ENCODE data around the gene SCGB3A1.

Gene SCGB3A1

GRCh38 chr5:180591311-180591887 lies at the start of gene SCGB3A1:
Gene SCGB3A1, minus strand, starts transcription at chr5:180591499. Its CDS starts 37 bp downstream, at chr5:180591462.
- DNase-seq = no peak

DNA sequence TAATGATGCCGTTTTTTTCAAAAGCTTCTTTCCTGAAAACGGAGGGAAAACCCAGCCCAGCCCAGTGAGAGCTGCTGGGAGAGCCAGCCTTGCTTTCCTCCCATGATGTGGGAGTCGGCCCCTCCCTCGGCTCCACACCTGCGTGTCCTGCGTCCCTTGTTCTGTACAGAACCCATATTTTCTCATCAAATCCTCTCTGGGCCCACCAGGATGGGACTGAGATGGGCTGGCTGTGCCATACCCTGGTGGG lies 49.2 kb upstream of the SCGB3A1 start:
- no peak for DNase-seq

- DNase-seq = no peak
These were observed 48.7 kb upstream of the SCGB3A1 start for GRCh38 chr5:180639741-180640610.

DNA sequence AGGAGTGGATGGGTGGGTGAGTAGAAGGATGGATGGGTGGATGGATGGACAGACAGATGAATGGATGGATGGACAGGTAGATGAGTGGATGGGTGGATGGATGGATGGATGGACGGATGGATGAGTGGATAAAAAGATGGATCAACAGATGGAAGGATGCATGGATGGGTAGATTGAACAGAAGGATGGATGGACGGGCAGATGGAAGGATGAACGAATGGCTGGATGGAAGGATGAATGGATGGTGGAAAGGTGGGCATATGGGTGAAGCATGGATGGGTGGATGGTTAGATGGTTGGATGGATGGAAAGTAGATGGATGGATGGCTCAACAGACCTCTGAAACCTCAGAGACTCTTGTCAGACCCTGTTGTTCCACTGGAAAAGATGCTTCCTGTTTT lies 48.0 kb upstream of the SCGB3A1 start:
- DNase-seq = no peak

GRCh38 chr5:180637962-180638680 lies 46.8 kb upstream of the SCGB3A1 start:
- no peak for DNase-seq

DNA sequence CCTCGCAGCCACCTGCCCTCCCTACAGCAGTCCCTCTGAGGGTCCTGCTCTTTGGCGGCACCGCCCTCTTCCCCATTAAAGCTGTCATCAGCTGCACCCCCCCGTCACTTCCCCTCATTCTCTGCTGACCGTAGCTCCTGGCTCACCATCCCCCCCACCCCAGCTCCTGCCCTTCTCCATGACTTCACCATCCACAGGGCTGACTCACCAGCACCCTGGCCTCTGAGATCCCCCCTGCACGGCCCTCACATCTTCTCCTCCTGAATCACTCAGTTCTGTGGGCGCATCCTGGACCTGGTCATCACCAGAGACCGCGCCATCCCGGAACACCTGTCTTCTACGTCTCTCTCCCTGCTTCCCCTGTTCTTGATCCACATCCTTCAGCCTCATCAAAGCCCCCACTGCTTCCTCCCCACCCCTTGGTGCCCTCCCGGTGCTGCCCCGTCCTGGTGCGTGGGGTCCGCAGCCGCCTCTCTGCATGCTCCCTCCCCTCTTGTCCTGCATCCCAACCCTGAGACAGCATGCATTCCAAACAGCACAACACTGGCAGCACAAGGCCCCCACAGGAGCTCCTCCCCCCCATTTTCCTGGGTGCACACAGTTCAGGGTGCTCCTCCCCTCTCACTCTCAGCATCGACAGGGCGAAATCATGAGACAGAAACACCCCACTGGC lies 45.2 kb upstream of the SCGB3A1 start:
- no peak for DNase-seq

DNA sequence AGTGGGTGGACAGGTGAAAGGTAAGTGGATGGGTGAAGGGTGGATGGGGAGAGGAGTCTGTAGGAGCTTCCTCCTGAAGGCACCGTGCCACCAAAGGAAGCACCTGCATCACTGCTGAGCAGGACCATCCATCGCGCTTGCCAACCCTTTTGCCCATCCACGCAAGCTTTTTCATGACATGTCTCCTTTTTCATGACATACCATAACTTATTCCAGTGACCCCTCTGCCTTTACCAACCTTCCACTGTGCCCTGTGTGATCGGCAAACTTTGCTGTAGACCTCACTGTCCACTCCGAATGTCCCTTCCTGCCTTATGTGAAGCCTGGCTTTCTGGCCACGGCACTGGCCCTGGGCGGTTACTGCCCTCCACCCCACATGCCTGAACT lies 44.7 kb upstream of the SCGB3A1 start:
- DNase-seq = no peak

DNA sequence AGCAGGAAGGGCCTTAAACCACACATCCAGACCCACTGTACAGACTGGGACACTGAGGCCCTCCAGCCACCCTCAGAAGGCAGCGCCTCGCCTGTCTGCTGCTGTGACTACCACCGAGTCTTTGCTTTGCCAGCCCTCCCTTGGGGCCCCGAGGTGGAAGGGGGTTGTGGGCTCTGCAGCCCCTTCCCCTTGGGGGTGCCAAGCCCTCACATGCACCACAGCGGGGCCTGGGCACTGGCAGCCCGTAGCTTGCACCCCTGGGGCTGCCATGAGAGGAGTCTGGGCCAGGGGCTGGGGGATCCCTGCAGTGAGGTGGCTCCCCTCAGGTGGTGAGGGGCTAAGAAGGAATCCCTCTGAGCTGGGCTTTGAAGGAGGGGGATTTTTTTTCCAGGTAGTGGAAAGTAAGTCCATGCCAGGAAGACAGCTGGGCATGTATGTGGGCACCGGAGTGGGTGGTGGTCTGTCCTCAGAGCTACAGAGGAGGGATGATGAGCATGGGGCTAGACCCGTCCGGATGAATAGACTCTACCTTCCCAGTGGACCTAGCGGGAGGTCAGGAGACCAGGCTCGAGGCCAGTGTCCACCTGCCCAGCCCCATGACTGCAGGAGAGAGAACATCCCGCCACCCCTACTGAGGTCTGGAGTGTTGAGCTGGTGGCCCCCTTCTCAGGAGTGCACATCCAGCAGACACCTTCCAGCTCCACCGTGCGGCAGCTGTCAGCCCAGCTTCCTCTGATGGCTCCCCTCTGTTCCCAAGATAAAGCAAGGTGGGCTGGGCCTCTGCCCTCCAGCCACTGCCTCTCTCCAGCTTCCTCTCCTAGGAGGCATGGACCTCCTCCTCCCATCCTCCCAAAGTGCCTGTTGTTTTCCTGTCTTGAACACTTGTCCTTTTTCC lies 42.2 kb upstream of the SCGB3A1 start:
- no peak for DNase-seq

DNA sequence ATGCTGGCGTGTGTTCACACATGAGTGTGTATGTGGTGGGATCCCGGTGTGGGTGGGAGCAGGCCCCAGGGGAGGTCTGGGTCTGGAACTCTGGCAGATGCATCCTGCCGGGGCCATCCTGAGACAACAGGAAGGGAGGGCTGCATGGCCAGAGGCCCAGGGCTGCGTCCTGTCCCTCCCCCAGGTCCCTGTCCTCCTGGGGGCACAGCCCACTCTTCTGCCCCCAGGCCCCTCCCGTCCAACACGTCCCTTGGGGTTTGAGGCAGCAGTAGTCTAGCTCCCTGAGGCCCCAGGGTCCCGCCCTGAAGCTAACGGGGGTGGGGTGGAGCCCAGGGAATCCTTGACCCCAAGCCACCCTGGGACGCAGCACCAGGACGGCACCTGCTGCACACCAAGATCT lies 41.5 kb upstream of the SCGB3A1 start:
- DNase-seq = no peak

- DNase-seq = peak in 1 of 2 experiments; percentile 64
These were observed 40.5 kb upstream of the SCGB3A1 start for GRCh38 chr5:180631549-180632383.

GRCh38 chr5:180630426-180630825 lies 39.1 kb upstream of the SCGB3A1 start:
- no peak for DNase-seq

GRCh38 chr5:180629831-180630382 lies 38.6 kb upstream of the SCGB3A1 start:
- no peak for DNase-seq

DNA sequence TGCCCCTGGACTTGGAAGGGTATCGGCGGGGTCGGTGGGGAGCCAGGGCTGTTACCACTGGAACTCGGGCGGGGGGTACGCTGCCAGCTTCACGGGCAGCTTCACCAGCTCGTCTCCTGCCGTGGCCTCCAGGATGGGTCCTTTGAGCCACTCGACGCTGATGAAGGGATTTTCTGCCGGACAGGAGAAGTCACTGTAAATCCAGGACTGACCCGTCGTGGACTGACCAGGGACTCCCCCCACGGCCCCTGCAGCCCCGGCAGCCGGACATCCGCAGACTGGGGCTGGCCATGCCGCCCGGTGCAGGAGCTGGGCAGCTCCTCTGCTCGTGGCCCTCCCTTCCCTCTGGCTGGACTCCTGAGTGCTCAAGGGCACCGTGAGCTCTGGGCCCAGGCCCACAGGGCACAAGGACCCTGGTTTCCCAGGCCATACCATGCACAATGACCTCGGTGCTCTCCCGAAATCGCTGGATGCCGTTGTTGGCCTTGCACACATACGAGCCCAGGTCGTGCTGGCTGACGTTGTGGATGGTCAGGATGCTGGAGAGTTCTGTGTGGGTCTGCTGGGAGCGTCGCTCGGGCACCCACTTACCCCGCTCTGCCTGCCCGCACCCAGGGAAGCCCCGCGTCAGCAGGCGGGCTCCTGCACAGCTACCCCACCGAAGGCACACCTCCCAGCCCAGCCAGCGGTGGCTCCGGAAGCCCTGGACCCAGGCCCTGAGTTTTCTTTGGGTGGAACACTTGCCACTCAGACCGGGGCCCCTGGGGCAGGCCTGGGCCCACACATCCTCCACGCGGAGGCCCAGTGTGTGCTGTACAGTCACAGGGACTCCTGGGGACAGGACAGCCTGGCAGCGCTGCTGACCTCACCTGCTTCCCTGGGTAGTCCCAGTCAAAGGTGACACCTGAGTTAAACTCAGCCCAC lies 37.8 kb upstream of the SCGB3A1 start:
- no peak for DNase-seq

GRCh38 chr5:180628211-180628610 lies 36.9 kb upstream of the SCGB3A1 start:
- DNase-seq = no peak

DNA sequence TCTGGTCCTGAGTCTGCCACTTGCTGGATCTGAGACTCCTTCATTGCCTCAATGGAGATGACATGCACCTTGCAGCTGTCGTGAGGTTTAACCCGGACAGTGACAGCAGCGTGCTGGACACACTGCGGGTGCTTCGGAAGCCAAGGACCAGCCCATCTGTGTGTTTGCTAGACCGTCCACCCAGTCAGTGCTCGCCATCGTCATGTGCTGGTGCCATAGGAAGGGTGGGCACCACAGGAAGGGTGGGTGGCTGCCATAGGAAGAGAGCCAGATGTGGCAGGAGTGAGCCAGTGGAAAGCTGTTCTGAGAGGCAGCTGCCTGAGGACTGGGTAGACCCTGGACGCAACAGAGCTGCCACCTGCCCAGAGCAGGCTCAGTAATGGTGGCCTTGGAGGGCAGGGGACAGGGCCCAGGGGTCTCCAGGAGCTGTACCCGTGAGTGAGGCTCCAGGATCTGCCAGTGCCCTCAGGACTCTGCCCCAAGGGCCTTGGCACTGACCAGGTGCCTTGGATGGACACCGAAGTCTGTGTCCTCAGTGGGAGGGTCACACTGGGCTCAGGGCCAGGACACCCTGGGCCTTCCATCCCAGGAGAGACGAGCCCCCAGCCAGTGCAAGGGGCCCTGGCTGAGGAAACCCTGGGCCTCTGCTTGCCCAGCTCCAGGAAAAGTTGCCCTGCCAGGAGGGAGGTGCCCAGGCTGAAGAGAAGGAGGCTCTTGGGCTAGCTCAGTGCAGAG lies 36.3 kb upstream of the SCGB3A1 start:
- DNase-seq = no peak

GRCh38 chr5:180626661-180627385 lies 35.5 kb upstream of the SCGB3A1 start:
- no peak for DNase-seq

DNA sequence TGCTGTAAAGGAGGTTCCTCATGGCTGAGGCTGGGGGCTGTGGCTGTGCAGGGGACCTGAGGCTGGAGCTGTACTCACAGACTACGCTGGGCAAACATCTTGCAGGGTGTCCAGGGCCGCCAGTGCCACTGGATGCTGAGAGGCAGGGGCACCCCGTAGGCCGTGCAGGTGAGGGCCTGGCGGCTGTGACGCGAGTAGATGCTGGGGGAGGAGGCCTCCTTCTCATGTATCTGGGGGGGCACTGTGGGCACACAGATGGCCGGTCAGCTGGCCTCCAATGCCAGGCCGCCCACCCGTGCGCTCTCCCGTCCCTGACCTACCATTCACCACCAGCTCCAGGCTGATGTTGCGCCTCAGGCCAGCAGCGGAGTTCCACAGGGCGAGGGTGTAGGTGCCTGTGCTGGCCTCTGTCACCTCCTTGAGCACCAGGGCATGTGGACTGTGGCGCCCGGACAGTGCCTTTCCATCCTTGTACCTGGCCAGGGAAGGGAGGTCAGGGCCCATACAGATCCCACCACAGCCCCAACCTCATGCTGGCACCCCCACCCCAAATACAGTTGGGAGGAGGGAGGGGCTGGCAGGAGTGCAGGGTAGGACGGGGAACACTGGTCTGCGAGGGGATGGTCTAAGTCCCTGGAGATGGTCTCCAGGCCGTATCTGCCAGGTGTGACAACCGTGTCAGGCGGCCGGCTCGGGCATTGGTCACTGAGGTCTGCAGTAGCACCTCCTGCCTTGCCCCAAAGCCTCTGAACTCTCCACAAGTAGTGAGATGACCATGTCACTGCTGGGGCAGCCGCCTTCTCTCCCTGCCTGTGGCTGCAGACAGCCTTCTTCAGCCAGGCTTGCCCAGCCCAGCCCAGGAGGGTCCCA lies 34.7 kb upstream of the SCGB3A1 start:
- DNase-seq = no peak

Measured in SW 1271 (cell line).